GM12875 (cell line): ENCODE measurements around the gene PTPN4.

ENCODE experiments used
- H3K4me3 ChIP-seq: one replicate; pipeline ENCODE4 v1.5.1; 2011; ENCODE audit warnings: low read depth, low read length, control low read depth
- TF ChIP-seq, protein P1 (sequence below): IDR thresholded peaks from 2 replicates; pipeline ENCODE4 v1.5.1; 2011; ENCODE audit warnings: low read depth, mild to moderate bottlenecking, control low read depth, inconsistent platforms, low read length, moderate library complexity, borderline replicate concordance; ENCODE audit not compliant: insufficient read depth

PTPN4 gene

DNA sequence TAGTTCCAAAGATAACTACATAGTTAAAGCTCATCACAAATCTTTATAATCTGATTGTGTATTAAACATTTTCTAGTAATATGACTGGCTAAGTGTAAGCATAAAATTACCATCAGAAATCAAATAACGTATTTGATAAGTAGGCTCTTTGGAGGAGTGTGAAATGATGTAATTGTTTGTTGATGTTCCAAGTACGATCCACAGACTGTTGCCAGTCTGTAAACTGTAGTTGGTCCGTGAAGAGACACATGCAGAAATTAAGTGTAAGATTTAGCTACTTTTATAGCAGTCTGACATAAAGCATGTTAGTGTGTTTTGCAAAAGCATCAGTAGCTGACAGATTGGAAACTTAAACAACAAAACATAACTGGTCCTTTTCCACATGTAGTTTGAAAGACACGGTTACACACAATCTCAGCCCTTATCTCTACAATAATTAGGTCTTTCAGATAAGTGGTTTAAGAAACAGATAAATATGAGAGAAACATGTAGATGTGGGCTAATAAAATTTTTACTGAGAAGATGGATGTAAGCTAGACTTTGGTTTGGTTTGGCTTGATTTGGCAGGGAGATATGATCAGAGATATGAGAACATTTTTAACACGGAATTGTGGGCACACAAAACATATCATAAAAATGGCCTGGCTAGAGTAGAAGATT is 138.1 kb downstream of the PTPN4 start:
- H3K4me3 ChIP-seq, result no peak overlapping the region
- TF ChIP-seq, protein P1, sequence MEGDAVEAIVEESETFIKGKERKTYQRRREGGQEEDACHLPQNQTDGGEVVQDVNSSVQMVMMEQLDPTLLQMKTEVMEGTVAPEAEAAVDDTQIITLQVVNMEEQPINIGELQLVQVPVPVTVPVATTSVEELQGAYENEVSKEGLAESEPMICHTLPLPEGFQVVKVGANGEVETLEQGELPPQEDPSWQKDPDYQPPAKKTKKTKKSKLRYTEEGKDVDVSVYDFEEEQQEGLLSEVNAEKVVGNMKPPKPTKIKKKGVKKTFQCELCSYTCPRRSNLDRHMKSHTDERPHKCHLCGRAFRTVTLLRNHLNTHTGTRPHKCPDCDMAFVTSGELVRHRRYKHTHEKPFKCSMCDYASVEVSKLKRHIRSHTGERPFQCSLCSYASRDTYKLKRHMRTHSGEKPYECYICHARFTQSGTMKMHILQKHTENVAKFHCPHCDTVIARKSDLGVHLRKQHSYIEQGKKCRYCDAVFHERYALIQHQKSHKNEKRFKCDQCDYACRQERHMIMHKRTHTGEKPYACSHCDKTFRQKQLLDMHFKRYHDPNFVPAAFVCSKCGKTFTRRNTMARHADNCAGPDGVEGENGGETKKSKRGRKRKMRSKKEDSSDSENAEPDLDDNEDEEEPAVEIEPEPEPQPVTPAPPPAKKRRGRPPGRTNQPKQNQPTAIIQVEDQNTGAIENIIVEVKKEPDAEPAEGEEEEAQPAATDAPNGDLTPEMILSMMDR, result no peak

DNA sequence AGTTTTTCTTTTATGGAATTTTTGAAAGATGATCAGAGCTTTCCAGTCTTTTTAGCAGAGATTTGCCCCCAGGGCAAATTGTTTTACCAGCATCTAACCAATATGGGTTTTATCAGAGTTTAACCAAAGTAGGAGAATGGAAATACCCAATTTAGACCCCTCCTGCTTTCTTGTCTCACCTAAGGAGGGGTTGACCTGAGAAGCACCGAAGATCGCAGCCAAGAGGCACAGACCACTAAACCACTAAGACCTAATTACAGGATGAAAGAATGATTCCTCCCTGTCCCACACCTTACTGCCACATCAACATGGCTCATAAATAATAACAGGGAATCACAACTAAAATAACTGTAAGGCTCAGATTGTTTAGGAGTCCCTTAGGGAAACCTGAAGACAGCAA is 141.3 kb downstream of the PTPN4 start:
- TF ChIP-seq, protein P1, result no peak
- H3K4me3 ChIP-seq, result no peak overlapping the region

GRCh38 chr2:119910566-119910965 is 150.8 kb downstream of the PTPN4 start:
- H3K4me3 ChIP-seq, result no peak overlapping the region
- TF ChIP-seq, protein P1, result no peak

GRCh38 chr2:119914266-119914665 is 154.5 kb downstream of the PTPN4 start:
- TF ChIP-seq, protein P1, result no peak
- H3K4me3 ChIP-seq, result no peak overlapping the region

DNA sequence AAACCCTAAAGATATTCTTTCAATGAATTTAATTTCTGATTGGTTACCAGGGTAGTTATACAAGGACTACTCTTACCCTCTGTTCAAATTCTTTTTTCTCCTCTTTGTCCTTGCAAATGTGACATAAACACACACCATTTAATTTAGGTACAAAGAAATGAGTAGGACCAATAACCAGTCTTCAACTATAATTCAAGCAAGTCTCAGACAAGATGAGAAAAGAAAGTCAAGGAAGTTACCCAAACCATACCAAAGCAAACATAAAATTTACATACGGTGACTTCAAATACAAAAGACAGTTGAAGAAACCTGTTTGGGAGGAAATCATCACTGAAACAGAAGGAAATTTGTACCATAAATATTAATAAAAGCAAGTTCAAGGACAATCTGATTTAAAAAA is 162.1 kb downstream of the PTPN4 start:
- TF ChIP-seq, protein P1, result no peak

DNA sequence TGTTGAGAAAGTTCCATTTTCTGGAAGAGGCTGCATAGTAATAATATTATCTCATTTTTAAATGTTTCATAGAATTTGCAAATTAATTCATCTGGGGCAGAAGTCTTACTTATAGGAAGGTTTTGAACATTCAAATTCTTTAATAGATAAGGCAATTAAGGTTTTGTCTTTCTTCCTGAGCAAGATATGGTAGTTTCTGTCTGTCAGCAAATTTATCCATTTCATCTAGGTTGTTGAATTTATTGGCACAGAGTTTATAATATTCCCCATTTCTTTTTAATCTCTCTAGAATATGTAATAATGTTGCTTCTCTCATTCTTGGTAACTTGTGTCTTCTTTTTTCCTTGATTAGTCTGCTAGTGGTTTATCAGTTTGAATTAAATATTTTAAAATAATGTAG is 163.0 kb downstream of the PTPN4 start:
- TF ChIP-seq, protein P1, result no peak
- H3K4me3 ChIP-seq, result no peak overlapping the region

More for the DNA sequence above, 162.1 kb downstream of the PTPN4 start:
- H3K4me3 ChIP-seq, result no peak overlapping the region

- TF ChIP-seq, protein P1, result no peak
- no peak overlapping the region for H3K4me3 ChIP-seq
These were observed 169.8 kb downstream of the PTPN4 start for GRCh38 chr2:119929537-119929936.
